ENCODE results near the gene GPR153. TPM values are rescaled to one million over a fixed set of nuclear protein-coding genes. Genes with fewer than 3 reads are reported as not detected.

GPR153 gene
- total RNA-seq, 2 donors from 2014 or later = 19.6 to 21.0 TPM

Other genes with a start within 250 kb of the GPR153 start
- gene KCNAB2, start 215.2 kb downstream of the GPR153 start, total RNA-seq = 1 to 10 TPM; 4.7 to 6.4 TPM
- under 1 TPM; 0.35 to 0.69 TPM for gene CHD5, start 80.8 kb downstream of the GPR153 start, total RNA-seq
- gene RPL22, start 61.5 kb downstream of the GPR153 start, total RNA-seq = 100 to 1,000 TPM; 314 to 378 TPM
- gene RNF207, start 55.0 kb downstream of the GPR153 start, total RNA-seq = 10 to 100 TPM; 18.4 to 19.4 TPM
- gene ICMT, start 25.1 kb downstream of the GPR153 start, total RNA-seq = 10 to 100 TPM; 56.6 to 72.5 TPM
- not detected for gene HES3, start 16.9 kb downstream of the GPR153 start, total RNA-seq
- 100 to 1,000 TPM in 1 of 2 donors, 10 to 100 TPM in 1; 48.7 to 125 TPM for gene ACOT7, start 132.7 kb upstream of the GPR153 start, total RNA-seq
- 10 to 100 TPM; 14.2 to 24.0 TPM for gene HES2, start 158.8 kb upstream of the GPR153 start, total RNA-seq
- gene ESPN, start 163.7 kb upstream of the GPR153 start, total RNA-seq = 10 to 100 TPM; 74.3 to 98.0 TPM
- 10 to 100 TPM; 33.1 to 87.1 TPM for gene TNFRSF25, start 205.1 kb upstream of the GPR153 start, total RNA-seq
- 10 to 100 TPM; 13.9 to 19.6 TPM for gene PLEKHG5, start 230.6 kb upstream of the GPR153 start, total RNA-seq

Measured in colonic mucosa (tissue), 2 donors.